Panc1 (cell line): ENCODE data around the gene SPACA9.

Experiments
- TF ChIP-seq, protein P1 (sequence below): fragments of 450-650 bp; IDR thresholded peaks from 2 replicates; pipeline ENCODE4 v1.5.1; 2017; ENCODE audit warnings: mild to moderate bottlenecking
- TF ChIP-seq, protein P2 (sequence below), 2 experiments: IDR thresholded peaks; 2 replicates each; pipeline ENCODE4 v1.6.1; 2011 to 2012; ENCODE audit warnings: low read depth in 2 of 2, control low read depth in 1 of 2, low read length in 1 of 2, mild to moderate bottlenecking in 1 of 2, moderate library complexity in 1 of 2; ENCODE audit not compliant: insufficient read depth in 1 of 2

DNA sequence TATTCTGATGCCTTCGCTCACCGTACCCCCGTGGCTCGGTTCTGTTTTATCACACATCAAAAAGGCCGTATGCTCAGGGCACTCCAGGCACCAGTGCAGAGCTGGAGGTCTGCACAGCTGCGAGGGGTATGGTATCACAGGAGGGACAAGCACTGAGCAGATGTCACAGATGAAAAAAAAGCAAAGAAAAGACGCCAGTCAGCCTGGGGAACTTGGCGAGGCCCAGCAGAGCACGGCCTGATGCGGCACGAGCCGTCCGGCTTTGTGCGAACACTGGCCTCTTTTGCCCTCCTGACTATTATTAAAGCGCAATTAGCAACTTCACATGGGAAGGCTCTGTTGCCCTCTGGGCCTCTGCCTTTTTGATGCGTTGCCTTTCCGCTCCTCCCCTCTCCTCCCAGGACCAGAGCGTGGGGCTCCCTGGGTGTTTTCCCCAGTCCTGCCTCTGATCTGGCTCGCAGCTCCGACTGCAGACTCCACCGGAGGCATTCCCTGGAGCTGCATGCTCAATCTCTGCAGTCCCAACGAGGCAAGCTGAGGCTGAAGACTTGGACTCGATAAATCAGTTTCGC lies 45.1 kb upstream of the SPACA9 start:
- TF ChIP-seq, protein P1, sequence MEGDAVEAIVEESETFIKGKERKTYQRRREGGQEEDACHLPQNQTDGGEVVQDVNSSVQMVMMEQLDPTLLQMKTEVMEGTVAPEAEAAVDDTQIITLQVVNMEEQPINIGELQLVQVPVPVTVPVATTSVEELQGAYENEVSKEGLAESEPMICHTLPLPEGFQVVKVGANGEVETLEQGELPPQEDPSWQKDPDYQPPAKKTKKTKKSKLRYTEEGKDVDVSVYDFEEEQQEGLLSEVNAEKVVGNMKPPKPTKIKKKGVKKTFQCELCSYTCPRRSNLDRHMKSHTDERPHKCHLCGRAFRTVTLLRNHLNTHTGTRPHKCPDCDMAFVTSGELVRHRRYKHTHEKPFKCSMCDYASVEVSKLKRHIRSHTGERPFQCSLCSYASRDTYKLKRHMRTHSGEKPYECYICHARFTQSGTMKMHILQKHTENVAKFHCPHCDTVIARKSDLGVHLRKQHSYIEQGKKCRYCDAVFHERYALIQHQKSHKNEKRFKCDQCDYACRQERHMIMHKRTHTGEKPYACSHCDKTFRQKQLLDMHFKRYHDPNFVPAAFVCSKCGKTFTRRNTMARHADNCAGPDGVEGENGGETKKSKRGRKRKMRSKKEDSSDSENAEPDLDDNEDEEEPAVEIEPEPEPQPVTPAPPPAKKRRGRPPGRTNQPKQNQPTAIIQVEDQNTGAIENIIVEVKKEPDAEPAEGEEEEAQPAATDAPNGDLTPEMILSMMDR, result no peak
- TF ChIP-seq, protein P2, sequence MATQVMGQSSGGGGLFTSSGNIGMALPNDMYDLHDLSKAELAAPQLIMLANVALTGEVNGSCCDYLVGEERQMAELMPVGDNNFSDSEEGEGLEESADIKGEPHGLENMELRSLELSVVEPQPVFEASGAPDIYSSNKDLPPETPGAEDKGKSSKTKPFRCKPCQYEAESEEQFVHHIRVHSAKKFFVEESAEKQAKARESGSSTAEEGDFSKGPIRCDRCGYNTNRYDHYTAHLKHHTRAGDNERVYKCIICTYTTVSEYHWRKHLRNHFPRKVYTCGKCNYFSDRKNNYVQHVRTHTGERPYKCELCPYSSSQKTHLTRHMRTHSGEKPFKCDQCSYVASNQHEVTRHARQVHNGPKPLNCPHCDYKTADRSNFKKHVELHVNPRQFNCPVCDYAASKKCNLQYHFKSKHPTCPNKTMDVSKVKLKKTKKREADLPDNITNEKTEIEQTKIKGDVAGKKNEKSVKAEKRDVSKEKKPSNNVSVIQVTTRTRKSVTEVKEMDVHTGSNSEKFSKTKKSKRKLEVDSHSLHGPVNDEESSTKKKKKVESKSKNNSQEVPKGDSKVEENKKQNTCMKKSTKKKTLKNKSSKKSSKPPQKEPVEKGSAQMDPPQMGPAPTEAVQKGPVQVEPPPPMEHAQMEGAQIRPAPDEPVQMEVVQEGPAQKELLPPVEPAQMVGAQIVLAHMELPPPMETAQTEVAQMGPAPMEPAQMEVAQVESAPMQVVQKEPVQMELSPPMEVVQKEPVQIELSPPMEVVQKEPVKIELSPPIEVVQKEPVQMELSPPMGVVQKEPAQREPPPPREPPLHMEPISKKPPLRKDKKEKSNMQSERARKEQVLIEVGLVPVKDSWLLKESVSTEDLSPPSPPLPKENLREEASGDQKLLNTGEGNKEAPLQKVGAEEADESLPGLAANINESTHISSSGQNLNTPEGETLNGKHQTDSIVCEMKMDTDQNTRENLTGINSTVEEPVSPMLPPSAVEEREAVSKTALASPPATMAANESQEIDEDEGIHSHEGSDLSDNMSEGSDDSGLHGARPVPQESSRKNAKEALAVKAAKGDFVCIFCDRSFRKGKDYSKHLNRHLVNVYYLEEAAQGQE (IDR thresholded peaks at IDR 0.05; ENCODE audit: insufficient read depth in 1 of 2, low read depth in 2 of 2, low read length in 1 of 2), result no peak
